Suppressor macrophage (primary cell): ENCODE data around the gene ATXN7L1.
"Not testable (repeated sequence)": the region's sequence is repeated elsewhere in the genome, so short reads cannot be mapped to it uniquely, and the experiment has no call there.

ENCODE experiments used
- DNase-seq, 4 experiments: peaks; one replicate each; pipeline ENCODE4 v3.0.0-alpha.2; 2020 to 2022

The ATXN7L1 gene

GRCh38 chr7:105697169-105697568, 179.2 kb downstream of the ATXN7L1 start:
- not testable (repeated sequence) for DNase-seq

GRCh38 chr7:105693576-105693975, 182.8 kb downstream of the ATXN7L1 start:
- DNase-seq = no peak

GRCh38 chr7:105691680-105692564, 184.5 kb downstream of the ATXN7L1 start:
- DNase-seq = peak; percentile 64 to 77 (median 72)

- DNase-seq = peak in 3 of 4 experiments; percentile 38 to 53 (median 45)
These were observed 185.2 kb downstream of the ATXN7L1 start for GRCh38 chr7:105691082-105691679.

- no peak for DNase-seq
These were observed 186.0 kb downstream of the ATXN7L1 start for GRCh38 chr7:105690325-105690945.

GRCh38 chr7:105689067-105689819, 187.2 kb downstream of the ATXN7L1 start:
- no peak for DNase-seq

GRCh38 chr7:105688617-105689016, 187.8 kb downstream of the ATXN7L1 start:
- no peak for DNase-seq

- DNase-seq = no peak
These were observed 191.2 kb downstream of the ATXN7L1 start for GRCh38 chr7:105685161-105685560.

GRCh38 chr7:105682341-105683060, 193.9 kb downstream of the ATXN7L1 start:
- peak in 1 of 4 experiments; percentile 17 for DNase-seq

- DNase-seq = no peak
These were observed 195.8 kb downstream of the ATXN7L1 start for GRCh38 chr7:105680505-105681187.

- DNase-seq = peak; percentile 81 to 89 (median 88)
These were observed 197.4 kb downstream of the ATXN7L1 start for GRCh38 chr7:105678811-105679495.

- DNase-seq = peak; percentile 76 to 87 (median 82)
These were observed 198.4 kb downstream of the ATXN7L1 start for GRCh38 chr7:105677817-105678573.

GRCh38 chr7:105677410-105677730, 199.0 kb downstream of the ATXN7L1 start:
- no peak for DNase-seq

GRCh38 chr7:105675934-105676371, 200.4 kb downstream of the ATXN7L1 start:
- DNase-seq = peak in 3 of 4 experiments; percentile 25 to 46 (median 35)

- DNase-seq = peak in 1 of 4 experiments; percentile 10
These were observed 202.0 kb downstream of the ATXN7L1 start for GRCh38 chr7:105674200-105674920.

- DNase-seq = peak in 3 of 4 experiments; percentile 23 to 41 (median 24)
These were observed 202.9 kb downstream of the ATXN7L1 start for GRCh38 chr7:105673367-105674084.

- DNase-seq = no peak
These were observed 203.6 kb downstream of the ATXN7L1 start for GRCh38 chr7:105672801-105673200.

GRCh38 chr7:105666324-105666723, 210.1 kb downstream of the ATXN7L1 start:
- no peak for DNase-seq
